Body of pancreas (tissue), 4 donors: ENCODE data around the gene TSPO2. TPM values are rescaled to one million over a fixed set of nuclear protein-coding genes. Genes with fewer than 3 reads are reported as not detected.

Source experiments
- ATAC-seq: fragments of 150-250 bp; one replicate; pipeline ENCODE4 v1.9.1; 2016
- DNase-seq, 4 donors: peaks; one replicate each; pipeline ENCODE4 v3.0.0-alpha.2; 2019
- H3K27ac ChIP-seq, 4 donors: fragments of 200-600 bp; sonication (generic); 1 replicate in 3 of 4; 2 replicates in 1 of 4; pipeline versions ENCODE4 v1.5.1 to v1.6.1; 2016 to 2019; ENCODE audit warnings: mild to moderate bottlenecking in 1 of 4, mixed read lengths in 1 of 4, moderate library complexity in 1 of 4
- H3K27me3 ChIP-seq, 2 donors: fragments of 200-600 bp; sonication (generic); one replicate each; pipeline ENCODE4 v1.6.0; 2016; ENCODE audit warnings: mild to moderate bottlenecking in 1 of 2
- H3K36me3 ChIP-seq, 2 donors: fragments of 200-600 bp; sonication (generic); replicated peaks in 1 of 2; 2 replicates each; pipeline ENCODE4 v1.5.1; 2016; ENCODE audit warnings: low read depth in 2 of 2; ENCODE audit not compliant: insufficient read depth in 1 of 2
- H3K4me1 ChIP-seq: fragments of 200-600 bp; sonication (generic); one replicate; pipeline ENCODE4 v1.6.0; 2016
- H3K4me3 ChIP-seq, 2 donors: fragments of 200-600 bp; sonication (generic); 1 replicate in 1 of 2; 2 replicates in 1 of 2; pipeline ENCODE4 v1.5.1; 2016 to 2019
- H3K9me3 ChIP-seq, 3 donors: fragments of 200-600 bp; sonication (generic); 1 replicate in 2 of 3; 2 replicates in 1 of 3; pipeline ENCODE4 v1.5.1; 2016
- POLR2A ChIP-seq, 3 donors: fragments of 450-650 bp; IDR thresholded peaks; one replicate each; pipeline ENCODE4 v1.6.1; 2016; ENCODE audit warnings: antibody characterized with exemption in 3 of 3, mild to moderate bottlenecking in 2 of 3
- WGBS, 2 donors: methylation state at CpG; one replicate each; pipeline ENCODE4 v1.1.5; 2017; 5-methylcytosine and 5-hydroxymethylcytosine counted together
- intact Hi-C: fragments of 100-400 bp; cut with DNase I; formaldehyde crosslinking; loops from one replicate; pipeline ENCODE4 v1.15.1; 2023
- total RNA-seq, 2 donors: library from RNA; depleted of rRNA; stranded (reverse); fragments of >200 nt; gene quantifications; one replicate each; pipeline ENCODE4 v1.1.0, GENCODE V29; 2016
- TF ChIP-seq, protein P1 (sequence below), 7 experiments: fragments of 450-650 bp in 4 of 7; fragments of 200-600 bp in 3 of 7; sonication (generic) in 3 of 7; IDR thresholded peaks; one replicate each; pipeline ENCODE4 v1.5.1; 2016 to 2019; ENCODE audit warnings: antibody characterized with exemption in 7 of 7

Gene TSPO2
- total RNA-seq, 2 donors from 2014 or later, result not detected

GRCh38 chr6:41061196-41061726 is 19.0 kb downstream of the TSPO2 start:
- H3K36me3 ChIP-seq, result no peaks in the 10 kb centered on the region

DNA sequence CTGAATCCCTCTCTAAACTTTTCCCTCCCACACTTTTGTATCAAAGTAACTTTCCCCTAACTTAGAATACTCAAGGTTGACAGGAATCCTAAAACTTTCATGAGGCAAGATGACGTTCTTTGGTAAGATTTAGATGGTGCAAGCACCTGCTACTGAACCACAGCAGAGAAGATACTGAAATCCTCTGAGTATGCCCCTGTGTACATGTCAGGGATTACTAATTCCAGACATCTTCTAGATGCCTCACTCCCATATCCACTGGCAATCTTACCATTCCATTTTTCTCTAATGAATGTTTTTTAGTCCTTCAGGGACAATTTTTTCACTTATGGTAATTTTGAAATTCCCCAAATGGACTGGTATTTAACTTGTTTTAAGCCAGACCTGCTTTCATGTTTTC is 19.8 kb downstream of the TSPO2 start:
- peaks cover 92% of the 10 kb centered on the region for H3K4me1 ChIP-seq
- no peaks in the 10 kb centered on the region for H3K27me3 ChIP-seq
- no peaks in the 10 kb centered on the region for H3K9me3 ChIP-seq
- no peak overlapping the region for H3K4me3 ChIP-seq
- ATAC-seq, result no peak
- no peaks in the 10 kb centered on the region for H3K36me3 ChIP-seq
- intact Hi-C loops, result no loop called here
- 77 to 81% methylated on average over 1 of the region's 1 CpG for WGBS, 2 donors
- peak overlapping the region in 3 of 4 donors; percentile 60 to 85 (median 72) for H3K27ac ChIP-seq
- TF ChIP-seq, protein P1, sequence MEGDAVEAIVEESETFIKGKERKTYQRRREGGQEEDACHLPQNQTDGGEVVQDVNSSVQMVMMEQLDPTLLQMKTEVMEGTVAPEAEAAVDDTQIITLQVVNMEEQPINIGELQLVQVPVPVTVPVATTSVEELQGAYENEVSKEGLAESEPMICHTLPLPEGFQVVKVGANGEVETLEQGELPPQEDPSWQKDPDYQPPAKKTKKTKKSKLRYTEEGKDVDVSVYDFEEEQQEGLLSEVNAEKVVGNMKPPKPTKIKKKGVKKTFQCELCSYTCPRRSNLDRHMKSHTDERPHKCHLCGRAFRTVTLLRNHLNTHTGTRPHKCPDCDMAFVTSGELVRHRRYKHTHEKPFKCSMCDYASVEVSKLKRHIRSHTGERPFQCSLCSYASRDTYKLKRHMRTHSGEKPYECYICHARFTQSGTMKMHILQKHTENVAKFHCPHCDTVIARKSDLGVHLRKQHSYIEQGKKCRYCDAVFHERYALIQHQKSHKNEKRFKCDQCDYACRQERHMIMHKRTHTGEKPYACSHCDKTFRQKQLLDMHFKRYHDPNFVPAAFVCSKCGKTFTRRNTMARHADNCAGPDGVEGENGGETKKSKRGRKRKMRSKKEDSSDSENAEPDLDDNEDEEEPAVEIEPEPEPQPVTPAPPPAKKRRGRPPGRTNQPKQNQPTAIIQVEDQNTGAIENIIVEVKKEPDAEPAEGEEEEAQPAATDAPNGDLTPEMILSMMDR (IDR thresholded peaks at IDR 0.05), result no peak
- no peak for TF ChIP-seq POLR2A (IDR thresholded peaks at IDR 0.05)
- no peak for DNase-seq

More at GRCh38 chr6:41061196-41061726, 19.0 kb downstream of the TSPO2 start:
- Histone ChIP-seq H3K27ac (peak overlapping the region in 2 of 4 donors; percentile 60 to 85), H3K27me3 (no peaks in the 10 kb centered on the region), H3K9me3 (no peaks in the 10 kb centered on the region), H3K4me3 (no peak overlapping the region), H3K4me1 (peaks cover 92% of the 10 kb centered on the region)
- intact Hi-C loops, result no loop called here
- TF ChIP-seq, protein P1 (IDR thresholded peaks at IDR 0.05), result no peak
- no peak for TF ChIP-seq POLR2A (IDR thresholded peaks at IDR 0.05)
- ATAC-seq (no peak), DNase-seq (no peak)
- 51 to 74% methylated on average over 3 to 13 of the region's 13 CpGs for WGBS, 2 donors

DNA sequence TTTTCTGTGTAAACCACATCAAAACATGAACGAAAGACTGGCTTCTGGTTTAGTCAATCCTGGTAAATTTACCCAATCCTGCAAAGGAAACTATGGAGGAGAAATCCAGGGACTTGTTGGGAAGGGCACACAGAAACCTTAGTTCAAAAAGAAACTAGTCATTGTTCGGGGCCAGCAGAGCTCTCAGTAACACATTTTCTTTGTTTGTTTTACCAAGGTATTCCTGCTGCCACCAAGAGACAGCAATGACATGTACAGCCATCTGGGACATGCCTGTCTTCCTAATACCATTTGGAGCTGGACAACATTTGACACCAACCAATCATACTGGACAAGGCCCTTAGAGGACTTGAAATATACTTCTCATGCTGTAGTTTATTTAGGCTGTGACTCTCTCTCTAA is 21.6 kb downstream of the TSPO2 start:
- no peaks in the 10 kb centered on the region for H3K36me3 ChIP-seq
- no peak for ATAC-seq

GRCh38 chr6:41064841-41065240 is 22.6 kb downstream of the TSPO2 start:
- intact Hi-C loops, result loop anchor here (5.0 kb wide), 1 partner anchor 33 kb away; no protein-coding TSS in a partner anchor
- Histone ChIP-seq H3K4me1 (peaks cover 72% of the 10 kb centered on the region), H3K27ac (peak overlapping the region; percentile 12 to 85 (median 77)), H3K27me3 (no peaks in the 10 kb centered on the region), H3K36me3 (no peaks in the 10 kb centered on the region), H3K4me3 (no peak overlapping the region), H3K9me3 (no peaks in the 10 kb centered on the region)
- no peak for TF ChIP-seq POLR2A (IDR thresholded peaks at IDR 0.05)
- TF ChIP-seq, protein P1 (IDR thresholded peaks at IDR 0.05), result no peak
- ATAC-seq (peak; percentile 75), DNase-seq (peak; percentile 43 to 77 (median 46))
- WGBS, 2 donors, result 14 to 27% methylated on average over 5 of the region's 5 CpGs

More for the DNA sequence above, 21.6 kb downstream of the TSPO2 start:
- Histone ChIP-seq H3K9me3 (no peaks in the 10 kb centered on the region), H3K4me1 (peaks cover 80% of the 10 kb centered on the region), H3K27me3 (no peaks in the 10 kb centered on the region), H3K4me3 (no peak overlapping the region), H3K27ac (peak overlapping the region; percentile 71 to 85 (median 77))
- WGBS, 2 donors, result 22 to 30% methylated on average over 2 of the region's 2 CpGs
- no peak for TF ChIP-seq POLR2A (IDR thresholded peaks at IDR 0.05)
- TF ChIP-seq, protein P1 (IDR thresholded peaks at IDR 0.05), result no peak
- intact Hi-C loops, result no loop called here
- DNase-seq, result no peak

- peak overlapping the region; percentile 50 to 85 (median 77) for H3K27ac ChIP-seq
- H3K36me3 ChIP-seq, result no peaks in the 10 kb centered on the region
- H3K4me3 ChIP-seq, result no peak overlapping the region
- no peaks in the 10 kb centered on the region for H3K9me3 ChIP-seq
- H3K27me3 ChIP-seq, result no peaks in the 10 kb centered on the region
- DNase-seq (no peak), ATAC-seq (peak; percentile 73)
- peaks cover 69% of the 10 kb centered on the region for H3K4me1 ChIP-seq
- no peak for TF ChIP-seq POLR2A (IDR thresholded peaks at IDR 0.05)
- TF ChIP-seq, protein P1 (IDR thresholded peaks at IDR 0.05), result no peak
- intact Hi-C loops, result loop anchor here (5.0 kb wide), 1 partner anchor 33 kb away; no protein-coding TSS in a partner anchor
- 18 to 38% methylated on average over 2 of the region's 2 CpGs for WGBS, 2 donors
These were observed 23.3 kb downstream of the TSPO2 start for GRCh38 chr6:41065550-41066026.
